Lower leg skin (tissue), 3 donors: ENCODE results near the gene SOX6.

ENCODE experiments used
- POLR2A ChIP-seq, 2 donors: fragments of 450-650 bp; IDR thresholded peaks; one replicate each; pipeline ENCODE4 v1.6.1; 2016 to 2017; ENCODE audit warnings: antibody characterized with exemption in 2 of 2, mild to moderate bottlenecking in 1 of 2, moderate library complexity in 1 of 2
- TF ChIP-seq, protein P1 (sequence below), 3 donors: fragments of 450-650 bp; IDR thresholded peaks; one replicate each; pipeline ENCODE4 v1.5.1; 2016; ENCODE audit warnings: antibody characterized with exemption in 3 of 3, mild to moderate bottlenecking in 3 of 3, moderate library complexity in 2 of 3

DNA sequence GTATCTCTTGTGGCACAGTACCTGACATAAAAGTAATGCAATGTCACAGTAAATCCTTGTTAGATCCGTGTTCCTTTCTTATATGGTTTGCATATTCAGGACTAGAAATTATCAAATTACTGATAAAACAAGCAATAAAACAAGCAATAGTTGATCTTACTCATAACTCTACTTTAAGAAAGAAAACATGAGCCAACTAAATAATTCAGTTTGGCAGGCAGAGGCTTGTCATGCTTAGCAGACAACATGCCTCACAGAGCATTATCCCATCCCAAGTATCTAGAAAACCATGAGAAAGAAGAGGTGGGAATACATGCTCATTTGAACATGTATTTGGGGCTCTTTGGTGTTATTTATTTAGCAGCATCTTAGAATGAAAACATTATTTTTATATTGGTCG, 241.9 kb downstream of the SOX6 start:
- TF ChIP-seq POLR2A (IDR thresholded peaks at IDR 0.05) = no peak
- TF ChIP-seq, protein P1, sequence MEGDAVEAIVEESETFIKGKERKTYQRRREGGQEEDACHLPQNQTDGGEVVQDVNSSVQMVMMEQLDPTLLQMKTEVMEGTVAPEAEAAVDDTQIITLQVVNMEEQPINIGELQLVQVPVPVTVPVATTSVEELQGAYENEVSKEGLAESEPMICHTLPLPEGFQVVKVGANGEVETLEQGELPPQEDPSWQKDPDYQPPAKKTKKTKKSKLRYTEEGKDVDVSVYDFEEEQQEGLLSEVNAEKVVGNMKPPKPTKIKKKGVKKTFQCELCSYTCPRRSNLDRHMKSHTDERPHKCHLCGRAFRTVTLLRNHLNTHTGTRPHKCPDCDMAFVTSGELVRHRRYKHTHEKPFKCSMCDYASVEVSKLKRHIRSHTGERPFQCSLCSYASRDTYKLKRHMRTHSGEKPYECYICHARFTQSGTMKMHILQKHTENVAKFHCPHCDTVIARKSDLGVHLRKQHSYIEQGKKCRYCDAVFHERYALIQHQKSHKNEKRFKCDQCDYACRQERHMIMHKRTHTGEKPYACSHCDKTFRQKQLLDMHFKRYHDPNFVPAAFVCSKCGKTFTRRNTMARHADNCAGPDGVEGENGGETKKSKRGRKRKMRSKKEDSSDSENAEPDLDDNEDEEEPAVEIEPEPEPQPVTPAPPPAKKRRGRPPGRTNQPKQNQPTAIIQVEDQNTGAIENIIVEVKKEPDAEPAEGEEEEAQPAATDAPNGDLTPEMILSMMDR (IDR thresholded peaks at IDR 0.05) = no peak
